SK-N-SH (cell line): ENCODE results near the gene DCST1. TPM values are rescaled to one million over a fixed set of nuclear protein-coding genes. Genes with fewer than 3 reads are reported as not detected.

ENCODE experiments used
- CTCF ChIA-PET: fragments of 300-600, 350-600 bp; formaldehyde crosslinking; extraction: SDS; loops from one replicate; lab custom pipeline; 2021; lab: Yijun Ruan, JAX
- POLR2A ChIA-PET: fragments of 350-600 bp; sonication (Branson Sonifier 250); formaldehyde crosslinking; extraction: SDS; loops from one replicate; lab custom pipeline; 2020; ENCODE audit warnings: antibody characterized with exemption, inconsistent platforms; lab: Yijun Ruan, JAX
- DNase-seq: peaks from one replicate; pipeline ENCODE4 v3.0.0; 2012
- H2AFZ ChIP-seq: fragments of 200-600 bp; sonication (generic); 2 replicates; pipeline ENCODE4 v1.8.1; 2016; ENCODE audit warnings: antibody characterized with exemption, mild to moderate bottlenecking, low read depth
- H3F3A ChIP-seq: fragments of 200-600 bp; sonication (generic); replicated peaks from 2 replicates; pipeline ENCODE3; 2016; ENCODE audit warnings: antibody characterized with exemption, mild to moderate bottlenecking; ENCODE audit not compliant: insufficient read depth
- H3K27ac ChIP-seq, 2 experiments: fragments of 200-500 bp in 1 of 2; fragments of 200-600 bp in 1 of 2; sonication (Bioruptor generic) in 1 of 2; sonication (generic), shearing (Covaris generic) in 1 of 2; 2 replicates each; pipeline versions ENCODE4 v1.5.1 to v1.6.1; 2014 to 2016; ENCODE audit warnings: low read depth in 2 of 2, inconsistent platforms in 1 of 2, low read length in 1 of 2, mild to moderate bottlenecking in 1 of 2, mixed read lengths in 1 of 2
- H3K27me3 ChIP-seq: fragments of 200-600 bp; sonication (generic), shearing (Covaris generic); 2 replicates; pipeline ENCODE4 v1.6.1; 2016; ENCODE audit warnings: mixed run types; ENCODE audit not compliant: insufficient read depth
- H3K36me3 ChIP-seq, 2 experiments: fragments of 200-500 bp in 1 of 2; fragments of 200-600 bp in 1 of 2; sonication (Bioruptor generic) in 1 of 2; sonication (generic) in 1 of 2; replicated peaks in 1 of 2; 2 replicates each; pipeline versions ENCODE3 to v1.5.1; 2014 to 2016; ENCODE audit warnings: low read length in 1 of 2, mild to moderate bottlenecking in 1 of 2; ENCODE audit not compliant: insufficient read depth in 2 of 2, control insufficient read depth in 1 of 2
- H3K4me1 ChIP-seq, 2 experiments: fragments of 200-500 bp in 1 of 2; fragments of 200-600 bp in 1 of 2; sonication (Bioruptor generic) in 1 of 2; sonication (generic), shearing (Covaris generic) in 1 of 2; 2 replicates each; pipeline versions ENCODE4 v1.5.1 to v1.6.1; 2014 to 2016; ENCODE audit warnings: low read depth in 1 of 2, low read length in 1 of 2, mixed run types in 1 of 2; ENCODE audit not compliant: insufficient read depth in 2 of 2, control insufficient read depth in 1 of 2
- H3K4me2 ChIP-seq: fragments of 200-600 bp; sonication (generic), shearing (Covaris generic); 2 replicates; pipeline ENCODE4 v1.6.1; 2017; ENCODE audit warnings: mixed run types
- H3K4me3 ChIP-seq, 2 experiments: fragments of 200-500 bp in 1 of 2; fragments of 200-600 bp in 1 of 2; sonication (Bioruptor generic) in 1 of 2; sonication (generic), shearing (Covaris generic) in 1 of 2; 2 replicates each; pipeline versions ENCODE4 v1.5.1 to v1.8.1; 2014 to 2016; ENCODE audit warnings: low read depth in 2 of 2, inconsistent platforms in 1 of 2, low read length in 1 of 2, mild to moderate bottlenecking in 1 of 2, mixed read lengths in 1 of 2, moderate library complexity in 1 of 2
- H3K79me2 ChIP-seq: fragments of 200-600 bp; sonication (generic); 2 replicates; pipeline ENCODE4 v1.8.1; 2017; ENCODE audit warnings: mild to moderate bottlenecking; ENCODE audit not compliant: insufficient read depth
- H3K9ac ChIP-seq: fragments of 200-600 bp; sonication (generic); 2 replicates; pipeline ENCODE4 v1.6.1; 2017; ENCODE audit warnings: mixed run types
- H3K9me2 ChIP-seq: fragments of 200-600 bp; sonication (generic); 2 replicates; pipeline ENCODE4 v1.6.1; 2017; ENCODE audit warnings: mixed run types
- H3K9me3 ChIP-seq: fragments of 200-600 bp; sonication (generic); 2 replicates; pipeline ENCODE4 v1.6.1; 2017; ENCODE audit warnings: mixed run types, mild to moderate bottlenecking, moderate library complexity
- H4K20me1 ChIP-seq: fragments of 200-600 bp; sonication (generic); 2 replicates; pipeline ENCODE4 v1.6.1; 2017; ENCODE audit warnings: mild to moderate bottlenecking, mixed run types; ENCODE audit not compliant: insufficient read depth
- EP300 ChIP-seq, 2 experiments: IDR thresholded peaks; 2 replicates each; pipeline versions ENCODE4 v1.4.0 to v1.6.1; 2012; ENCODE audit warnings: borderline replicate concordance in 1 of 2, low read depth in 1 of 2, low read length in 1 of 2
- EZH2phosphoT487 ChIP-seq: fragments of 200-600 bp; sonication (generic); IDR thresholded peaks from 2 replicates; pipeline ENCODE4 v1.6.1; 2017; ENCODE audit warnings: low read depth, mixed run types, mild to moderate bottlenecking, antibody characterized with exemption, moderate library complexity, borderline replicate concordance
- FOXJ3 ChIP-seq: sonication (generic); formaldehyde crosslinking; IDR thresholded peaks from 2 replicates; pipeline ENCODE4 v1.5.1; 2020; ENCODE audit warnings: mild to moderate bottlenecking, missing genetic modification reagents
- FOXM1 ChIP-seq: IDR thresholded peaks from 2 replicates; pipeline ENCODE4 v1.4.0; 2012; ENCODE audit warnings: low read depth, mild to moderate bottlenecking
- MEF2A ChIP-seq: IDR thresholded peaks from 2 replicates; pipeline ENCODE4 v1.4.0; 2012; ENCODE audit warnings: low read depth, borderline replicate concordance
- NFIC ChIP-seq: IDR thresholded peaks from 2 replicates; pipeline ENCODE4 v1.4.0; 2012; ENCODE audit warnings: borderline replicate concordance
- NRF1 ChIP-seq: IDR thresholded peaks from 2 replicates; pipeline ENCODE4 v1.6.1; 2012; ENCODE audit warnings: low read depth, mild to moderate bottlenecking, low read length
- PBX3 ChIP-seq: IDR thresholded peaks from 2 replicates; pipeline ENCODE4; 2012
- POLR2AphosphoS5 ChIP-seq: IDR thresholded peaks from 2 replicates; pipeline ENCODE4 v1.6.1; 2012; ENCODE audit warnings: low read depth, low read length
- REST ChIP-seq: IDR thresholded peaks from 2 replicates; pipeline ENCODE4 v1.6.1; 2012; ENCODE audit warnings: mild to moderate bottlenecking, low read depth, low read length, moderate library complexity
- TEAD4 ChIP-seq: IDR thresholded peaks from 2 replicates; pipeline ENCODE4 v1.4.0; 2012; ENCODE audit warnings: mild to moderate bottlenecking, borderline replicate concordance; ENCODE audit not compliant: insufficient read depth
- YY1 ChIP-seq: IDR thresholded peaks from 2 replicates; pipeline ENCODE4 v1.4.0; 2012; ENCODE audit warnings: low read depth, mild to moderate bottlenecking
- WGBS: methylation state at CpG from one replicate; pipeline ENCODE4 v1.1.6; 2017; ENCODE audit warnings: low lambda C conversion rate; 5-methylcytosine and 5-hydroxymethylcytosine counted together
- polyA plus RNA-seq, 3 experiments: library from polyadenylated mRNA; depleted of rRNA; stranded (reverse); fragments of >200 nt; gene quantifications; 2 replicates each; pipeline ENCODE4 v1.2.3, GENCODE V29; 2012

The DCST1 gene
- polyA plus RNA-seq, 1 of the 3 experiments (the other 2 are of a cell fraction), result not detected

- no peak overlapping the region for H3K4me3 ChIP-seq
- no peak overlapping the region for H3K4me2 ChIP-seq
- POLR2A ChIA-PET, result interaction anchor here (0.6 kb wide), 1 partner anchor 24 kb away, joined by 4 read pairs; no protein-coding TSS in a partner anchor
- H2AFZ ChIP-seq, result no peak overlapping the region
- peaks cover 0 to 22% of the 10 kb centered on the region in 2 experiments for H3K36me3 ChIP-seq
- DNase-seq, result no peak
- WGBS, result 93% methylated on average over 6 of the region's 8 CpGs
- H3K9me2 ChIP-seq, result no peaks in the 10 kb centered on the region
- no peaks in the 10 kb centered on the region for H3K9me3 ChIP-seq
- H3K27me3 ChIP-seq, result no peaks in the 10 kb centered on the region
- no peak overlapping the region for H3K9ac ChIP-seq
- H3K4me1 ChIP-seq, result peaks cover 0 to 10% of the 10 kb centered on the region in 2 experiments; a peak in 1 of 4 replicates
- H3K79me2 ChIP-seq, result no peaks in the 10 kb centered on the region
- no peaks in the 10 kb centered on the region for H4K20me1 ChIP-seq
- H3K27ac ChIP-seq, result no peak overlapping the region
- CTCF ChIA-PET, result interaction anchor here (1.4 to 9.3 kb wide), 14 partner anchors 15 to 459 kb away, joined by 5 to 149 read pairs (median 16); partner anchors contain the start of genes ADAM15, DCST1, DCST2 and EFNA4
- peaks cover 6% of the 10 kb centered on the region for H3F3A ChIP-seq
- TF ChIP-seq TEAD4 (no peak), YY1 (no peak), REST (no peak), NFIC (no peak), FOXJ3 (no peak), NRF1 (no peak), PBX3 (no peak), FOXM1 (no peak), MEF2A (no peak), EZH2phosphoT487 (no peak), EP300 (IDR thresholded peaks at IDR 0.05; ENCODE audit: borderline replicate concordance in 1 of 2, low read depth in 1 of 2, low read length in 1 of 2) (no peak), POLR2AphosphoS5 (no peak)
These were observed 14.8 kb upstream of the DCST1 start for GRCh38 chr1:155018617-155019348.
